ENCODE measurements around the gene GALNT17. TPM values are rescaled to one million over a fixed set of nuclear protein-coding genes. Genes with fewer than 3 reads are reported as not detected.

Gene GALNT17
- total RNA-seq, 3 donors from 2014 or later = 0.69 to 17.3 (median 1.6) TPM

GRCh38 chr7:71650653-71651337 is 518.9 kb downstream of the GALNT17 start:
- no peaks in the 10 kb centered on the region for H3K4me1 ChIP-seq (ENCODE audit: low read depth)
- no peak for DNase-seq
- no peak overlapping the region for H3K4me3 ChIP-seq
- H3K9me3 ChIP-seq = peaks cover 54% of the 10 kb centered on the region
- H3K36me3 ChIP-seq (ENCODE audit: low read depth) = no peaks in the 10 kb centered on the region
- ATAC-seq = no peak
- TF ChIP-seq, protein P1, sequence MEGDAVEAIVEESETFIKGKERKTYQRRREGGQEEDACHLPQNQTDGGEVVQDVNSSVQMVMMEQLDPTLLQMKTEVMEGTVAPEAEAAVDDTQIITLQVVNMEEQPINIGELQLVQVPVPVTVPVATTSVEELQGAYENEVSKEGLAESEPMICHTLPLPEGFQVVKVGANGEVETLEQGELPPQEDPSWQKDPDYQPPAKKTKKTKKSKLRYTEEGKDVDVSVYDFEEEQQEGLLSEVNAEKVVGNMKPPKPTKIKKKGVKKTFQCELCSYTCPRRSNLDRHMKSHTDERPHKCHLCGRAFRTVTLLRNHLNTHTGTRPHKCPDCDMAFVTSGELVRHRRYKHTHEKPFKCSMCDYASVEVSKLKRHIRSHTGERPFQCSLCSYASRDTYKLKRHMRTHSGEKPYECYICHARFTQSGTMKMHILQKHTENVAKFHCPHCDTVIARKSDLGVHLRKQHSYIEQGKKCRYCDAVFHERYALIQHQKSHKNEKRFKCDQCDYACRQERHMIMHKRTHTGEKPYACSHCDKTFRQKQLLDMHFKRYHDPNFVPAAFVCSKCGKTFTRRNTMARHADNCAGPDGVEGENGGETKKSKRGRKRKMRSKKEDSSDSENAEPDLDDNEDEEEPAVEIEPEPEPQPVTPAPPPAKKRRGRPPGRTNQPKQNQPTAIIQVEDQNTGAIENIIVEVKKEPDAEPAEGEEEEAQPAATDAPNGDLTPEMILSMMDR (IDR thresholded peaks at IDR 0.05) = no peak
- intact Hi-C loops (cut with DNase I, micrococcal nuclease) = no loop called here

GRCh38 chr7:71652510-71652909 is 520.6 kb downstream of the GALNT17 start:
- TF ChIP-seq, protein P1 (IDR thresholded peaks at IDR 0.05) = no peak
- no peak for DNase-seq
- intact Hi-C loops (cut with DNase I, micrococcal nuclease) = no loop called here

GRCh38 chr7:71657386-71657785 is 525.4 kb downstream of the GALNT17 start:
- Histone ChIP-seq H3K36me3 (ENCODE audit: low read depth) (no peaks in the 10 kb centered on the region), H3K4me1 (ENCODE audit: low read depth) (no peaks in the 10 kb centered on the region), H3K4me3 (no peak overlapping the region), H3K9me3 (peaks cover 55% of the 10 kb centered on the region)
- ATAC-seq = no peak
- intact Hi-C loops (cut with DNase I, micrococcal nuclease) = no loop called here
- TF ChIP-seq, protein P1 (IDR thresholded peaks at IDR 0.05) = no peak
- DNase-seq = no peak

More at GRCh38 chr7:71652510-71652909, 520.6 kb downstream of the GALNT17 start:
- no peak overlapping the region for H3K4me3 ChIP-seq
- ATAC-seq = no peak
- H3K9me3 ChIP-seq = peaks cover 59% of the 10 kb centered on the region
- H3K4me1 ChIP-seq (ENCODE audit: low read depth) = no peaks in the 10 kb centered on the region
- no peaks in the 10 kb centered on the region for H3K36me3 ChIP-seq (ENCODE audit: low read depth)

- H3K36me3 ChIP-seq (ENCODE audit: low read depth) = no peaks in the 10 kb centered on the region
- no peak overlapping the region for H3K4me3 ChIP-seq
- DNase-seq (no peak), ATAC-seq (no peak)
- TF ChIP-seq, protein P1 (IDR thresholded peaks at IDR 0.05) = no peak
- intact Hi-C loops (cut with DNase I, micrococcal nuclease) = no loop called here
- peaks cover 68% of the 10 kb centered on the region for H3K9me3 ChIP-seq
- H3K4me1 ChIP-seq (ENCODE audit: low read depth) = no peaks in the 10 kb centered on the region
Measured at GRCh38 chr7:71659622-71660021, 527.7 kb downstream of the GALNT17 start.

GRCh38 chr7:71661671-71662224 is 529.8 kb downstream of the GALNT17 start:
- TF ChIP-seq, protein P1 (IDR thresholded peaks at IDR 0.05) = no peak
- H3K4me3 ChIP-seq = no peak overlapping the region
- intact Hi-C loops (cut with DNase I, micrococcal nuclease) = no loop called here
- H3K4me1 ChIP-seq (ENCODE audit: low read depth) = no peaks in the 10 kb centered on the region
- no peaks in the 10 kb centered on the region for H3K36me3 ChIP-seq (ENCODE audit: low read depth)
- DNase-seq (no peak), ATAC-seq (no peak)
- H3K9me3 ChIP-seq = peaks cover 70% of the 10 kb centered on the region
